ENCODE results near the gene MMP17.

Gene MMP17

GRCh38 chr12:131895640-131896079, 67.5 kb downstream of the MMP17 start:
- no peak for DNase-seq (ENCODE audit: low spot score)

GRCh38 chr12:131896080-131896810, 68.1 kb downstream of the MMP17 start:
- peak; percentile 95 for DNase-seq (ENCODE audit: low spot score)

- DNase-seq (ENCODE audit: low spot score): no peak
Observed at GRCh38 chr12:131896811-131897270, 68.6 kb downstream of the MMP17 start.

- DNase-seq (ENCODE audit: low spot score): no peak
Observed at GRCh38 chr12:131897276-131897675, 69.1 kb downstream of the MMP17 start.

GRCh38 chr12:131897875-131898274, 69.7 kb downstream of the MMP17 start:
- no peak for DNase-seq (ENCODE audit: low spot score)

DNA sequence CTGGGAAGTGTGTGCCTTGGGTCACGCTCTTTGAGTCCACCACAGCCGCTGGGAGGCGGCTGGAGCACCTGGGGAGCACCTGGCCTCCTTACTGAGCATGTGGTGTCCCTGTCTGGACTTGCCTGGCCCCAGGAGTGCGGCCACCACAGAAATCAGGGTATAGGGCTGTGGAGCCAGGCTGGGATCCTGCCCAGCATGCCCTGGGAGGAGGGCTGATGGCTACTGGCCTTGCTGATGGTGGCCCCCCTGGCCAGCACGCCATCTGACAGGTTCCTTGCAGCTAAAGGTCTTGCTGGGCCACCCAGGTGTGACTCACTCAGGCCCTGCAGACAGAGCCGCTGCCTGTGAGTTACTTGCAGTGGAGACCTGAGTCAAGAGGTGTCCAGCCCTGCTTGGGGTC, 72.2 kb downstream of the MMP17 start:
- no peak for DNase-seq (ENCODE audit: low spot score)
